OCI-LY1 (cell line): Measurements from ENCODE around the gene TMEM151B.

ENCODE experiments used
- EZH2 ChIP-seq: fragments of 200-600 bp; sonication (generic), shearing (Covaris generic); IDR thresholded peaks from 2 replicates; pipeline ENCODE4 v1.8.0; 2017; ENCODE audit warnings: borderline replicate concordance, mixed run types, mild to moderate bottlenecking, antibody characterized with exemption, low read length, moderate library complexity, mixed read lengths
- TF ChIP-seq, protein P1 (sequence below): fragments of 200-600 bp; sonication (generic), shearing (Covaris generic); IDR thresholded peaks from 2 replicates; pipeline ENCODE4 v1.5.1; 2017; ENCODE audit warnings: mild to moderate bottlenecking, antibody characterized with exemption, low read length, moderate library complexity, mixed read lengths

DNA sequence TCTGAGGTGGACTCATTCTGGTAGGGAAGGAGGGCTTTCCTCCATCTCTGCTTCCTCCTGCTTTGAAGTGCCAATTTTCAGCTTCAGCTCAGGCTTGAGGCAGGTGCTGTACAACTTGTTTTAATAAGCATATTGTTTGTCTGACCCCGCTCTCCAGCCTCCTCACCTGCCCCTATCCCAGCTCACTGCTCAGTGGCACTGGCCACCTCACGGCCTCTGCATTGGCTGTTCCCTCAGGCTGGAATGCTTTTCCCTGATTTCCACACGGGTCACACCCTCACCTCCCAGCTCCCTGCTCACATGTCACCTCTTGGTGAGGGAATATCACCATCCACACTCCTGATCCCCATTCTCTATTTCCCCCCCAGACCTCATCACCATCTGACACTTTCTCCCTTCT, 28.6 kb downstream of the TMEM151B start:
- TF ChIP-seq, protein P1, sequence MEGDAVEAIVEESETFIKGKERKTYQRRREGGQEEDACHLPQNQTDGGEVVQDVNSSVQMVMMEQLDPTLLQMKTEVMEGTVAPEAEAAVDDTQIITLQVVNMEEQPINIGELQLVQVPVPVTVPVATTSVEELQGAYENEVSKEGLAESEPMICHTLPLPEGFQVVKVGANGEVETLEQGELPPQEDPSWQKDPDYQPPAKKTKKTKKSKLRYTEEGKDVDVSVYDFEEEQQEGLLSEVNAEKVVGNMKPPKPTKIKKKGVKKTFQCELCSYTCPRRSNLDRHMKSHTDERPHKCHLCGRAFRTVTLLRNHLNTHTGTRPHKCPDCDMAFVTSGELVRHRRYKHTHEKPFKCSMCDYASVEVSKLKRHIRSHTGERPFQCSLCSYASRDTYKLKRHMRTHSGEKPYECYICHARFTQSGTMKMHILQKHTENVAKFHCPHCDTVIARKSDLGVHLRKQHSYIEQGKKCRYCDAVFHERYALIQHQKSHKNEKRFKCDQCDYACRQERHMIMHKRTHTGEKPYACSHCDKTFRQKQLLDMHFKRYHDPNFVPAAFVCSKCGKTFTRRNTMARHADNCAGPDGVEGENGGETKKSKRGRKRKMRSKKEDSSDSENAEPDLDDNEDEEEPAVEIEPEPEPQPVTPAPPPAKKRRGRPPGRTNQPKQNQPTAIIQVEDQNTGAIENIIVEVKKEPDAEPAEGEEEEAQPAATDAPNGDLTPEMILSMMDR, result no peak
- TF ChIP-seq EZH2, result no peak
